IMR-90 (cell line): ENCODE data around the gene SLC30A2. TPM values are rescaled to one million over a fixed set of nuclear protein-coding genes. Genes with fewer than 3 reads are reported as not detected.

Experiments
- ATAC-seq: fragments of 200-7000 bp; cut with Tn5 transposase; 2 replicates; pipeline ENCODE4 v1.9.1; 2020; ENCODE audit warnings: low read depth, mild to moderate bottlenecking, moderate library complexity
- BruUV-seq: library from RNA; stranded (reverse); fragments of 400-500 nt; replicated peaks from 2 replicates; lab custom pipeline; 2021; lab: Mats Ljungman, UMichigan
- CTCF ChIA-PET: fragments of 300-600 bp; formaldehyde crosslinking; extraction: SDS; loops from one replicate; lab custom pipeline; 2021; ENCODE audit warnings: antibody characterized with exemption; lab: Yijun Ruan, JAX
- POLR2A ChIA-PET: fragments of 300-600 bp; sonication (Branson Sonifier 250); formaldehyde crosslinking; loops from one replicate; lab custom pipeline; 2022; ENCODE audit warnings: antibody characterized with exemption; ENCODE audit not compliant: unreplicated experiment; lab: Charles Lee
- DNase-seq: peaks from one replicate; pipeline ENCODE4 v3.0.0; 2013
- H2AFZ ChIP-seq: replicated peaks from 2 replicates; pipeline ENCODE3; 2013; ENCODE audit warnings: low read length, mild to moderate bottlenecking; ENCODE audit not compliant: poor library complexity
- H2AK5ac ChIP-seq: 2 replicates; pipeline ENCODE4 v1.6.1; 2013; ENCODE audit warnings: low read depth, low read length, inconsistent platforms
- H2AK9ac ChIP-seq: replicated peaks from 2 replicates; pipeline ENCODE3; 2013; ENCODE audit warnings: mild to moderate bottlenecking, low read depth, low read length, moderate library complexity; ENCODE audit not compliant: poor library complexity
- H2BK120ac ChIP-seq: 2 replicates; pipeline ENCODE4 v1.6.1; 2013; ENCODE audit warnings: low read depth, low read length, inconsistent platforms
- H2BK15ac ChIP-seq: 3 replicates; pipeline ENCODE4 v1.6.1; 2013; ENCODE audit warnings: low read depth, low read length, inconsistent platforms
- H2BK20ac ChIP-seq: 2 replicates; pipeline ENCODE4 v1.6.1; 2013; ENCODE audit warnings: low read depth, mild to moderate bottlenecking, inconsistent platforms, low read length, moderate library complexity
- H2BK5ac ChIP-seq: 2 replicates; pipeline ENCODE4 v1.6.1; 2013; ENCODE audit warnings: mild to moderate bottlenecking, low read depth, low read length, inconsistent platforms; ENCODE audit not compliant: poor library complexity, severe bottlenecking
- H3K14ac ChIP-seq: replicated peaks from 2 replicates; pipeline ENCODE4 v1.6.1; 2013; ENCODE audit warnings: low read depth, low read length, inconsistent platforms
- H3K18ac ChIP-seq: 2 replicates; pipeline ENCODE4 v1.6.1; 2013; ENCODE audit warnings: low read depth, low read length, control low read depth
- H3K23ac ChIP-seq: 2 replicates; pipeline ENCODE4 v1.6.1; 2013; ENCODE audit warnings: low read depth, low read length, inconsistent platforms
- H3K27ac ChIP-seq: 2 replicates; pipeline ENCODE4 v1.5.1; 2013; ENCODE audit warnings: mild to moderate bottlenecking, control low read depth, low read length; ENCODE audit not compliant: insufficient read depth
- H3K27me3 ChIP-seq: 2 replicates; pipeline ENCODE4 v1.6.1; 2013; ENCODE audit warnings: low read length; ENCODE audit not compliant: control insufficient read depth, insufficient read depth
- H3K36me3 ChIP-seq: 2 replicates; pipeline ENCODE4 v1.6.1; 2013; ENCODE audit warnings: low read length, mixed read lengths; ENCODE audit not compliant: control insufficient read depth, insufficient read depth
- H3K4ac ChIP-seq: 2 replicates; pipeline ENCODE4 v1.6.1; 2013; ENCODE audit warnings: low read depth, low read length, inconsistent platforms
- H3K4me1 ChIP-seq: 2 replicates; pipeline ENCODE4 v1.6.1; 2013; ENCODE audit warnings: low read length, mixed read lengths; ENCODE audit not compliant: control insufficient read depth, insufficient read depth
- H3K4me2 ChIP-seq: 2 replicates; pipeline ENCODE4 v1.6.1; 2013; ENCODE audit warnings: low read depth, mild to moderate bottlenecking, control low read depth, low read length, moderate library complexity
- H3K4me3 ChIP-seq: 2 replicates; pipeline ENCODE4 v1.5.1; 2013; ENCODE audit warnings: low read depth, mild to moderate bottlenecking, control low read depth, low read length, moderate library complexity; ENCODE audit not compliant: insufficient read depth
- H3K56ac ChIP-seq: 2 replicates; pipeline ENCODE4 v1.6.1; 2013; ENCODE audit warnings: low read length, inconsistent platforms; ENCODE audit not compliant: insufficient read depth; ENCODE audit errors: extremely low read depth
- H3K79me1 ChIP-seq, 2 experiments: 2 replicates each; pipeline ENCODE4 v1.6.1; 2013; ENCODE audit warnings: low read length in 2 of 2, inconsistent platforms in 1 of 2, low read depth in 1 of 2
- H3K9ac ChIP-seq: 2 replicates; pipeline ENCODE4 v1.6.1; 2013; ENCODE audit warnings: low read depth, low read length, control low read depth
- H3K9me1 ChIP-seq: 2 replicates; pipeline ENCODE4 v1.6.1; 2013; ENCODE audit warnings: low read length, inconsistent platforms; ENCODE audit not compliant: insufficient read depth
- H3K9me3 ChIP-seq: 2 replicates; pipeline ENCODE4 v1.6.1; 2013; ENCODE audit warnings: low read length; ENCODE audit not compliant: control insufficient read depth, insufficient read depth
- H4K20me1 ChIP-seq: 2 replicates; pipeline ENCODE4 v1.6.1; 2013; ENCODE audit warnings: low read length, inconsistent platforms; ENCODE audit not compliant: insufficient read depth
- H4K5ac ChIP-seq: 2 replicates; pipeline ENCODE4 v1.6.1; 2013; ENCODE audit warnings: mild to moderate bottlenecking, low read depth, low read length, control low read depth
- H4K8ac ChIP-seq, 2 experiments: 2 replicates each; pipeline ENCODE4 v1.6.1; 2013; ENCODE audit warnings: low read depth in 2 of 2, low read length in 2 of 2, control low read depth in 1 of 2, inconsistent platforms in 1 of 2
- H4K91ac ChIP-seq: 2 replicates; pipeline ENCODE4 v1.6.1; 2013; ENCODE audit warnings: low read depth, low read length, inconsistent platforms; ENCODE audit not compliant: insufficient read depth
- BHLHE40 ChIP-seq: fragments of 150-350 bp; IDR thresholded peaks from 2 replicates; pipeline ENCODE4 v1.6.1; 2016; ENCODE audit warnings: mild to moderate bottlenecking, low read depth, low read length
- CEBPB ChIP-seq: IDR thresholded peaks from 2 replicates; pipeline ENCODE4 v1.6.1; 2012; ENCODE audit warnings: low read depth, low read length, improper control_type of control experiment
- CHD1 ChIP-seq: IDR thresholded peaks from 2 replicates; pipeline ENCODE4 v1.6.1; 2012; ENCODE audit warnings: low read depth, low read length, improper control_type of control experiment
- CTCF ChIP-seq: conservative IDR thresholded peaks from 2 replicates; pipeline ENCODE4 v1.5.1; 2012; ENCODE audit warnings: mild to moderate bottlenecking, low read depth, low read length, improper control_type of control experiment
- ELK1 ChIP-seq: fragments of 150-350 bp; IDR thresholded peaks from 2 replicates; pipeline ENCODE4 v1.6.1; 2016; ENCODE audit warnings: low read depth, mild to moderate bottlenecking, low read length, moderate library complexity, borderline replicate concordance
- FOS ChIP-seq: fragments of 150-350 bp; IDR thresholded peaks from 2 replicates; pipeline ENCODE4 v1.6.1; 2016; ENCODE audit warnings: low read depth, low read length
- MAFK ChIP-seq: IDR thresholded peaks from 2 replicates; pipeline ENCODE4 v1.6.1; 2012; ENCODE audit warnings: low read depth, low read length, improper control_type of control experiment
- MAZ ChIP-seq: IDR thresholded peaks from 2 replicates; pipeline ENCODE4 v1.6.1; 2012; ENCODE audit warnings: low read depth, mild to moderate bottlenecking, low read length, improper control_type of control experiment, moderate library complexity, borderline replicate concordance
- MXI1 ChIP-seq: IDR thresholded peaks from 2 replicates; pipeline ENCODE4 v1.6.1; 2012; ENCODE audit warnings: low read depth, mild to moderate bottlenecking, low read length, moderate library complexity, borderline replicate concordance
- NFE2L2 ChIP-seq: fragments of 150-350 bp; IDR thresholded peaks from 2 replicates; pipeline ENCODE4 v1.6.1; 2016; ENCODE audit warnings: low read depth, mild to moderate bottlenecking, low read length
- POLR2A ChIP-seq: IDR thresholded peaks from 2 replicates; pipeline ENCODE4 v1.6.1; 2012; ENCODE audit warnings: mild to moderate bottlenecking, low read depth, low read length
- RAD21 ChIP-seq: IDR thresholded peaks from 2 replicates; pipeline ENCODE4 v1.6.1; 2012; ENCODE audit warnings: low read length, improper control_type of control experiment
- RCOR1 ChIP-seq: IDR thresholded peaks from 2 replicates; pipeline ENCODE4 v1.6.1; 2012; ENCODE audit warnings: mild to moderate bottlenecking, low read length, improper control_type of control experiment; ENCODE audit not compliant: insufficient replicate concordance
- RFX5 ChIP-seq: IDR thresholded peaks from 2 replicates; pipeline ENCODE4 v1.8.0; 2012; ENCODE audit warnings: low read depth, mild to moderate bottlenecking, low read length, moderate library complexity
- SMC3 ChIP-seq: fragments of 150-350 bp; IDR thresholded peaks from 2 replicates; pipeline ENCODE4 v1.6.1; 2016; ENCODE audit warnings: low read depth, mild to moderate bottlenecking, antibody characterized with exemption, low read length, moderate library complexity
- USF2 ChIP-seq: fragments of 150-350 bp; IDR thresholded peaks from 2 replicates; pipeline ENCODE4 v1.6.1; 2017; ENCODE audit warnings: mild to moderate bottlenecking, antibody characterized with exemption, low read length, low read depth
- WGBS, 2 experiments: methylation state at CpG; one replicate each; pipeline versions ENCODE4 v1.1.5 to v1.1.7; 2013; ENCODE audit warnings: missing lambda C conversion rate in 2 of 2; ENCODE audit not compliant: insufficient read length in 1 of 2; ENCODE audit errors: extremely low coverage in 2 of 2; 5-methylcytosine and 5-hydroxymethylcytosine counted together
- dilution Hi-C: fragments of 300-500 bp; cut with HindIII; formaldehyde crosslinking; loops from one replicate; pipeline ENCODE4 v1.14.3; 2018; ENCODE audit warnings: low sequenced_read_pairs; ENCODE audit not compliant: unreplicated experiment
- in situ Hi-C: fragments of 300-500 bp; cut with MboI; formaldehyde crosslinking; loops from 3 replicates; pipeline ENCODE4 v1.14.3; 2019; ENCODE audit warnings: low sequenced_read_pairs, inconsistent platforms, mixed read lengths
- intact Hi-C: fragments of 100-400 bp; cut with micrococcal nuclease; formaldehyde crosslinking; loops from 2 replicates; pipeline ENCODE4 v1.10.0; 2022
- polyA plus RNA-seq, 3 experiments: library from polyadenylated mRNA; depleted of rRNA; stranded (reverse); fragments of >200 nt; gene quantifications; 2 replicates each; pipeline ENCODE4 v1.2.3, GENCODE V29; 2012; ENCODE audit warnings: low replicate concordance in 1 of 3
- total RNA-seq: library from RNA; depleted of rRNA; stranded (reverse); fragments of >200 nt; gene quantifications from 2 replicates; pipeline ENCODE4 v1.2.3, GENCODE V29; 2012

Gene SLC30A2
- total and polyA plus RNA-seq, 2 of the 4 experiments (the other 2 are of a cell fraction): not detected

- no peak overlapping the region for H2AFZ ChIP-seq
- no peak overlapping the region for H3K18ac ChIP-seq
- no peak overlapping the region for H3K23ac ChIP-seq
- no peak overlapping the region for H3K27ac ChIP-seq
- H2BK120ac ChIP-seq: no peak overlapping the region
- peaks cover 2% of the 10 kb centered on the region; the same call in 1 of the 2 replicates for H3K9me3 ChIP-seq
- H3K9ac ChIP-seq: no peak overlapping the region
- H3K14ac ChIP-seq: no peak overlapping the region
- in situ Hi-C loops: no loop called here
- no peaks in the 10 kb centered on the region for H4K20me1 ChIP-seq
- intact Hi-C loops: no loop called here
- H3K56ac ChIP-seq: no peak overlapping the region
- DNase-seq: no peak
- no peak overlapping the region for H4K5ac ChIP-seq
- H3K4ac ChIP-seq: no peak overlapping the region
- no TSS peak for BruUV-seq
- no peak overlapping the region for H3K4me3 ChIP-seq
- TF ChIP-seq CEBPB (no peak), NFE2L2 (no peak), ELK1 (no peak), MXI1 (no peak), CHD1 (no peak), FOS (no peak), MAFK (no peak), CTCF (no peak), USF2 (no peak), BHLHE40 (no peak), MAZ (no peak), RFX5 (no peak), RCOR1 (no peak), SMC3 (no peak), POLR2A (no peak), RAD21 (no peak)
- no peak overlapping the region for H2BK20ac ChIP-seq
- H2BK5ac ChIP-seq: no peak overlapping the region
- H2AK9ac ChIP-seq: no peak overlapping the region
- no peaks in the 10 kb centered on the region for H3K79me1 ChIP-seq
- H3K27me3 ChIP-seq: peaks cover 38% of the 10 kb centered on the region
- H3K36me3 ChIP-seq: no peaks in the 10 kb centered on the region
- no peak overlapping the region for H3K4me2 ChIP-seq
- no peak for ATAC-seq
- no peak overlapping the region for H4K91ac ChIP-seq
- no peak overlapping the region for H4K8ac ChIP-seq
- dilution Hi-C loops: no loop called here
- peaks cover 1% of the 10 kb centered on the region; the same call in 1 of the 2 replicates for H3K4me1 ChIP-seq
- POLR2A ChIA-PET: no interaction called here
- no CpG with 5 or more reads among the region's 7 CpGs for WGBS, 2 experiments
- H2BK15ac ChIP-seq: no peak overlapping the region
- H2AK5ac ChIP-seq: no peak overlapping the region
- CTCF ChIA-PET: interaction anchor here (0.5 kb wide), 1 partner anchor 97 kb away, joined by 3 read pairs; no protein-coding TSS in a partner anchor
- no peaks in the 10 kb centered on the region for H3K9me1 ChIP-seq
Observed at GRCh38 chr1:26079178-26079563, 33.3 kb upstream of the SLC30A2 start.
